Measurements from ENCODE around the gene GZMB. TPM values are rescaled to one million over a fixed set of nuclear protein-coding genes. Genes with fewer than 3 reads are reported as not detected.
"Not testable (repeated sequence)": the region's sequence is repeated elsewhere in the genome, so short reads cannot be mapped to it uniquely, and the experiment has no call there.

Gene GZMB
- total RNA-seq, 1 donor from 2014 or later = 4,487 TPM

DNA sequence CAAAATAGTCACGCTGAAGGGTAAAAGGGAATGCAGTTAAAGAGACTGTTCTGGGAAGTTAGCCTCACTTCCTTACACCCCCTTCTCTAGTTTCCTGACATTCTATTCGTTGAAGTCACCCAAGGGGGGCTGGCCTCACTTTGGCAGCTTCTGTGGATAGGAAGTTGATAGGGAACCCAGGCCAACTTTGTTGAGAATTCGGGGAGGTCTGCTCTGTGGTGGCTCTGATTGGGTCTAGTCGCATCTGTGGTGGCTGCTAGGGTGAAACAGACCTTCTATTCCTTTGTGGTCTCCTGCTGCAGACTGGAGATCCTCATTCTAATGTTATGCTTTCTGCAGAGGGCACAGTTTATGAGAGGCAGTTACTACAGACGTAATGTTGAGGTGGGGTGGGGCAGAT lies 28.8 kb upstream of the GZMB start:
- Mint-ChIP-seq H3K4me3 (peak overlapping the region; percentile 60), H3K4me1 (peaks cover 78% of the 10 kb centered on the region), H3K9me3 (peaks cover 7% of the 10 kb centered on the region), H3K27ac (peak overlapping the region; percentile 89), H3K27me3 (no peaks in the 10 kb centered on the region), H3K36me3 (ENCODE audit: low read depth) (peaks cover 10% of the 10 kb centered on the region)
- intact Hi-C loops (cut with micrococcal nuclease) = no loop called here
- DNase-seq = peak; percentile 72

DNA sequence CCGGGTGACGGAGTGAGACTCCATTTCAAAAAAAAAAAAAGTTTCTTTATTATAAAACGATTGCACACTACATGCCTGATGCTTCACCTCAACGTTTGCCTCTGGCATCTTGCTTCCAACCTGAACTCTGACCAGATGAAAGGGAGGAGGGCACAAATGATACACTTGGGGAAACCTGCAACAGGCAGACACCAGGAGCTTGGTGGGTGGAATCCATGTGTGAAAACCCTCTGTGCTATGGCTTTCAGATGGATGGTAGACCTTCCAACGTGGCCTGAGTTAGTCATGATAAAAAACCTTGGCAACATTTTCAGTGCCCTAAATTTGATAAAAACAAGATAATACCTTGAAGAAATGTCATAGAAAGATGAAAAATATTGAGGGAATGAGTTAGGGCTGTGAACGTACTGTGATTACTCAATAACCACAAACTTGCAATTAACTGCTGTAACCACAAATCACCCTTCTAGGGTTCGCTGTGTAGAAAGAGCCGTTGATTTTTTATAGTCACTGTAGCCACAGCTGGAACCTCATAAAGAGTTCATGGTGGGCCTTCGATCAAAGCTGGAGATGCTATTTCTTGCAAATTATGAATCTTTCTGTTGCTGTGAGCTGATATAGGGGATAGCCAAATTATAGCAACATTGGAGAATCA lies 26.1 kb upstream of the GZMB start:
- H3K36me3 Mint-ChIP-seq (ENCODE audit: low read depth) = peaks cover 2% of the 10 kb centered on the region
- DNase-seq = peak; percentile 52
- peak overlapping the region; percentile 39 for H3K4me3 Mint-ChIP-seq
- H3K9me3 Mint-ChIP-seq = no peaks in the 10 kb centered on the region
- H3K27ac Mint-ChIP-seq = peak overlapping the region; percentile 80
- intact Hi-C loops (cut with micrococcal nuclease) = no loop called here
- H3K4me1 Mint-ChIP-seq = peaks cover 59% of the 10 kb centered on the region
- H3K27me3 Mint-ChIP-seq = no peaks in the 10 kb centered on the region

DNA sequence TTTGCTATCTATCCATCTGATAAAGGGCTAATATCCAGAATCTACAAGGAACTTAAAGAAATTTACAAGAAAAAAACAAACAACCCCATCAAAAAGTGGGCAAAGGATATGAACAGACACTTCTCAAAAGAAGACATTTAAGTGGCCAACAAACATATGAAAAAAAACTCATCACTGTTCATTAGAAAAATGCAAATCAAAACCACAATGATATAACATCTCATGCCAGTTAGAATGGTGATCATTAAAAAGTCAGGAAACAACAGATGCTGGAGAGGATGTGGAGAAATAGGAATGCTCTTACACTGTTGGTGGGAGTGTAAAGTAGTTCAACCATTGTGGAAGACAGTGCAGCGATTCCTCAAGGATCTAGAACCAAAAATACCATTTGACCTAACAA lies 14.4 kb upstream of the GZMB start:
- H3K27ac Mint-ChIP-seq; DNase-seq; H3K27me3 Mint-ChIP-seq; H3K4me3 Mint-ChIP-seq; intact Hi-C loops (cut with micrococcal nuclease): not testable (repeated sequence)
- Mint-ChIP-seq H3K36me3 (ENCODE audit: low read depth) (peaks cover 26% of the 10 kb centered on the region), H3K9me3 (peaks cover 26% of the 10 kb centered on the region), H3K4me1 (peaks cover 14% of the 10 kb centered on the region)

DNA sequence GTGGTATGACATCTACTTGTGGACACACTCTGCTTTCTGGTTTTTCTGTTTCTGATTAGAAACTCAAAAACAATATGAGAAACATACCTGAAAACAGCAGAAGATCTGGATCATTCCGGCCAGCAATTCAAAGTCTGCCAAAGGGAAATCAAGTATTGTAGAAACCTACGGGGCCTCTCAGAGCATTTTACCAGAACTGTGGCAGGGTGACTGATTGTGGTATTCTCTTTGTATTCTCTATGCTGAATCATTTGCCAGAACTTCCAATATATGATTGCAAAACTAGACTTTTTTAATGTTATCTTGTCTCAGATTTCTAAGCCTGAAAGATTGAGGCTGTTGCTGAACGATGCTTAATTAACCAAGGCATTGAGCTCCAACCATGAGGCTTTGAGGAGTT lies 5.9 kb upstream of the GZMB start:
- peaks cover 46% of the 10 kb centered on the region for H3K4me1 Mint-ChIP-seq

DNA sequence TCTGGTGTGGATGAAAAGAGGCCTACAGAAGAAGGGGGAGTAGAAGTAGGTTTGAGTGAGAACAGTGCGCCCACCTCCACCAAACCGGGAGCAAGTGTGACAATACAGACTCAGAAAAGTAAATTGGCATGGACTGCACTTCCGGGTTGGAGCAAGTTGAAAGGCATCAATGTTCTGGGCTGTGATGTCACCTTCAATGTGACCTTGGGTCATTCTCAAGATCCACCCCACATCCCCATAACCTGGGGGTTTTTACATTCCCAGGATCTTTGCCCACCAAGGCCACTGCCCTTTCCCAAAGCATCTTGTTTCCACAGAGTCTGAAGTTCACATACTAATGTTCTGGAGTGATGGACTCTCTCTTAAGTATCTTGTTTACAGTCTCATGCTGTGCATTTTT lies 5.3 kb upstream of the GZMB start:
- intact Hi-C loops (cut with micrococcal nuclease) = no loop called here
- peaks cover 3% of the 10 kb centered on the region for H3K9me3 Mint-ChIP-seq
- H3K27ac Mint-ChIP-seq = peak overlapping the region; percentile 70
- H3K4me3 Mint-ChIP-seq = no peak overlapping the region
- H3K4me1 Mint-ChIP-seq = peaks cover 51% of the 10 kb centered on the region
- peaks cover 21% of the 10 kb centered on the region for H3K36me3 Mint-ChIP-seq (ENCODE audit: low read depth)
- DNase-seq = peak; percentile 51
- H3K27me3 Mint-ChIP-seq = no peaks in the 10 kb centered on the region

More for the DNA sequence above, 5.9 kb upstream of the GZMB start:
- intact Hi-C loops (cut with micrococcal nuclease) = no loop called here
- peak overlapping the region; percentile 70 for H3K27ac Mint-ChIP-seq
- no peaks in the 10 kb centered on the region for H3K27me3 Mint-ChIP-seq
- H3K9me3 Mint-ChIP-seq = peaks cover 3% of the 10 kb centered on the region
- H3K4me3 Mint-ChIP-seq = peak overlapping the region; percentile 9
- peaks cover 21% of the 10 kb centered on the region for H3K36me3 Mint-ChIP-seq (ENCODE audit: low read depth)
- no peak for DNase-seq

DNA sequence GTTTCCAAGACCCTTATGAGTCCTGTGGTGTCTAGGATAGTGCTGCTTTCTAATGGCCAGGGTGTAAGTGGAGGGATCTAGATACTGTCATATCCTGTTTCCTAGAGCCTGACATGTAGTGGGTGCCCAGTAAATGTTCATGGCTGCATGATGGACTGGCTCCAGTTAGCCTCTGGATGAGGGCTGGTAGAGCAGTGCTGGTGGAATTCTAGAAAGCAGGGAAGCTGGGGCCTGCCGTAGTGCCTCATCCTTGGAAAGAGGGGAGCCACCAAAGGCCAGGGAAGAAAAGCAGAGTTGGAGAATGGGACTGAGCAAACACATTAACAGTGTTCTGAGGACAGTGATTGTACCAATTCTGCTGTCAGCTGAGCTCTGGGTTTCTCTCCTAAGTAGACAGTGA lies 637 bp downstream of the GZMB start:
- intact Hi-C loops (cut with micrococcal nuclease) = loop anchor here (5.0 kb wide), 3 partner anchors 36 to 191 kb away; partner anchors contain the start of gene SDR39U1
- Mint-ChIP-seq H3K27ac (peak overlapping the region; percentile 95), H3K36me3 (ENCODE audit: low read depth) (peaks cover 54% of the 10 kb centered on the region), H3K27me3 (no peaks in the 10 kb centered on the region), H3K9me3 (no peaks in the 10 kb centered on the region), H3K4me3 (peak overlapping the region; percentile 96), H3K4me1 (peaks cover 65% of the 10 kb centered on the region)
- DNase-seq = peak; percentile 63

DNA sequence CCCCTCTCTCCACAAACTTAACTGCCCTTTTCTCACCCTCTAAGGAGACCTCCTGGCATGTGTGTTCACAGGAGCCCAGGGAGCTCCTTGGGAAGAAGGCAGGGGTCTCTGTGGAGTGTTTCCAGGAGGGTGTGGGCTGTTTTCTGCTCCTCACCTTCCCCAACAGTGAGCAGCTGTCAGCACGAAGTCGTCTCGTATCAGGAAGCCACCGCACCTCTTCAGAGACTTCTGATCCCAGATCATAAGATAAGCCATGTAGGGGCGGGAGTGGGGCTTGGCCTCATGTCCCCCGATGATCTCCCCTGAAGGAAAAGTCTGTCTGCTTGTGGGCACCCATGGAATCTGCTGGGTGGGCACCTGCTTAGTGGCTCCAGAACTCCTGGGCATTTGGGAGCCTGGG lies 1.2 kb downstream of the GZMB start:
- intact Hi-C loops (cut with micrococcal nuclease) = loop anchor here (5.0 kb wide), 3 partner anchors 35 to 190 kb away; partner anchors contain the start of gene SDR39U1
- Mint-ChIP-seq H3K4me1 (peaks cover 69% of the 10 kb centered on the region), H3K36me3 (ENCODE audit: low read depth) (peaks cover 59% of the 10 kb centered on the region), H3K27ac (peak overlapping the region; percentile 95), H3K4me3 (peak overlapping the region; percentile 96), H3K27me3 (no peaks in the 10 kb centered on the region), H3K9me3 (peaks cover 1% of the 10 kb centered on the region)
- peak; percentile 63 for DNase-seq

DNA sequence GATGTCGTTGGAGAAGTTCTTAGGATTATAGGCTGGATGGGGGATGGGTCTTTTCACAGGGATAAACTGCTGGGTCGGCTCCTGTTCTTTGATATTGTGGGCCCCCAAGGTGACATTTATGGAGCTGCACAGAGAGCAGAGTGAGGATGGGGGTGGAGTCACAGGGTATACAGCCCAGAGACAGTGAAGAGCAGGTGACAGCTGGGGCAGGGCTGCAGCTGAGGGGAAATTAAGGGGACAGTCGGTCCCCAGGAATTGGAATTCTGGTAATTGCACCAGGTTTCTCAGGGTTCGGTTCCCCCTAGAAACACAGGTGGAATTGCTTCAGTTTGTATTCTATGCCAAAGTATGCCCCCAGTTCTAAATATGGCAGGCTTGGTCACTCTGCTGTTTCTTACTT lies 1.7 kb downstream of the GZMB start:
- H3K27ac Mint-ChIP-seq = peak overlapping the region; percentile 95
- peak; percentile 61 for DNase-seq
- H3K27me3 Mint-ChIP-seq = no peaks in the 10 kb centered on the region
- H3K9me3 Mint-ChIP-seq = peaks cover 4% of the 10 kb centered on the region
- peaks cover 70% of the 10 kb centered on the region for H3K4me1 Mint-ChIP-seq
- H3K4me3 Mint-ChIP-seq = peak overlapping the region; percentile 96
- intact Hi-C loops (cut with micrococcal nuclease) = loop anchor here (5.0 kb wide), 3 partner anchors 35 to 190 kb away; partner anchors contain the start of gene SDR39U1
- peaks cover 61% of the 10 kb centered on the region for H3K36me3 Mint-ChIP-seq (ENCODE audit: low read depth)

DNA sequence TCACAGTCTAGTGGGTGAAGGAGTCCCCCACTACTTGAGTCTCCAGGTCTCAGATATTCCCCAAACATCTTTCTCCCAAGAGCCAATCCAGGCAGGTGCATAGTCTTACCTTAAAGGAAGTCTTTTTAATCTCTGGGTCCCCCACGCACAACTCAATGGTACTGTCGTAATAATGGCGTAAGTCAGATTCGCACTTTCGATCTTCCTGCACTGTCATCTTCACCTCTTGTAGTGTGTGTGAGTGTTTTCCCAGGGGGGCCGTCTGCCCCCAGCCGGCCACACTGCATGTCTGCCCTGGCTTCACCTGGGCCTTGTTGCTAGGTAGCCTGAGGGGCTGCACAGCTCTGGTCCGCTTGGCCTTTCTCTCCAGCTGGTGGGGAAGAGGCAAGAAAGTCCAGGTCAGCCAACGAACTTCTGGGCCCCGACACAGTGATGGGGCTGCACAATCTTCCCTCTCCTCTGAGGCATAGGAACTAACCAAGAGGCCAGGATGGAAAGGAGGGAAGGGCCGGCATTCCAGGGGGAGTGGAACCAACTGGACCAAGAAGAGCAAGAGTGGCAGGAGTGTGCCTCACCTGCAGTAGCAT lies 2.1 kb downstream of the GZMB start:
- Mint-ChIP-seq H3K4me1 (peaks cover 68% of the 10 kb centered on the region), H3K27me3 (no peaks in the 10 kb centered on the region), H3K27ac (peak overlapping the region; percentile 95), H3K36me3 (ENCODE audit: low read depth) (peaks cover 59% of the 10 kb centered on the region), H3K9me3 (peaks cover 4% of the 10 kb centered on the region), H3K4me3 (peak overlapping the region; percentile 96)
- intact Hi-C loops (cut with micrococcal nuclease) = loop anchor here (5.0 kb wide), 3 partner anchors 35 to 190 kb away; partner anchors contain the start of gene SDR39U1
- peak; percentile 53 for DNase-seq

DNA sequence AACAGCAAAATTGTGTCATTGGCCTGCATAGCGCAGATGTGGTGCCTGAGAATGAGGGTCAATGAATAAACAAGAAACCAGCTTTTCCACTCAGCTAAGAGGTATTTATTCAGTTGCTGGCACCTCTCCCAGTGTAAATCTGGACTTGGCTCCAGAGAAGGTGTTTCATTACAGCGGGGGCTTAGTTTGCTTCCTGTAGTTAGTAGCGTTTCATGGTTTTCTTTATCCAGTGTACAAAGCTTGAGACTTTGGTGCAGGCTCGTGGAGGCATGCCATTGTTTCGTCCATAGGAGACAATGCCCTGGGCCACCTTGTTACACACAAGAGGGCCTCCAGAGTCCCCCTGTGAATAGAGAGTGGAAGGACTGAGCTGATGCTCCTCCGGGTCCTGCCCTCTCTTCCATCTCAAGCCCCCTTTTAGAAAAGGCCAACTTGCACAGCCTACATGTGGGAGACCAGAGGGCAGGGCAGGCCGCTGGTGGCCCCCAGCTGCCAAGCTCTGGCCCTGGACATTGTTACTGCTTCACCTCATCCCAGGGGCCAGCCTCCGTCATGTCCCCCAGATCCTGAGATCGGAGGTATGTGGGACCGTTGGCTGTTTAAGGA lies 3.0 kb downstream of the GZMB start:
- intact Hi-C loops (cut with micrococcal nuclease) = loop anchor here (5.0 kb wide), 3 partner anchors 34 to 189 kb away; partner anchors contain the start of gene SDR39U1
- H3K4me1 Mint-ChIP-seq = peaks cover 65% of the 10 kb centered on the region
- peak overlapping the region; percentile 96 for H3K4me3 Mint-ChIP-seq

DNA sequence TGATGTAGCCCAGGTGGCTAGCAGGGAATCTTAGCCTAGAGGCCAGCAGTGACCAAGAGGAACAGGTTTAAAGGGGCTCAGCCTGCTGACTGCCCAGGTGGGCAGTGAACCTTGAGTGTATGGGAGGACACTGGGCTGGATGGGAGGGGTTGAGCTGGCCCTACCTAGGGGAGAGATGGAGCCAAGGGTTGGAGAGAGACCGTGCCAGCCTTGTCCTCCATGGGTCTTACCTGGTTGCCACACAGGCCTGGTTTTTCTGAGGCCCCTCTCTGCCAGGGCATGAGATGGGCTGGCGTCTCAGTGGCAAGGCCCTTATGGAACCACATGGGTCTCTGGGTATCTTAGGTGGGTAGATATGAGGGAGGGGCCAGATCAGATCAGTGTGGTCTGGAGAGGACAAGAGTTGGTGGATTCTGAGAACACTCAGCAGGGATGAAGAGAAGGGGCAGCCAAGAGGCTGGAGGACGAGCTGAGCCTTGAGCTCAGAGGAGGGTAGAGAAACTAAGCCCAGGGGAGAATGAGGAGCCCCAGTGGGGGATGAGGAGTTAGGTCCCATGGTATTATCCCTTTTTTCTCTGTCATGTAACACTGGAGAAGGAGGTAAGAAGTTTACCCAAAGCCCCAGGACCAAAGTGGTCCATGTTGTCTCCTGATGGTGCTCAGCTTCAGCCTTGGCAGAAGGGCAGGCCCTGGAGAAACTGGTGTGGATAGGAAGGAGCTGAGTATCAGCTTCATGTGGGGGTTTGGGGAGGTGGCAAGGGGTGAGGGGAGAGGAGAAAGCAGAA lies 3.7 kb downstream of the GZMB start:
- no peaks in the 10 kb centered on the region for H3K27me3 Mint-ChIP-seq
- peak overlapping the region; percentile 95 for H3K27ac Mint-ChIP-seq
- DNase-seq = peak; percentile 52
- peaks cover 67% of the 10 kb centered on the region for H3K4me1 Mint-ChIP-seq
- peaks cover 66% of the 10 kb centered on the region for H3K36me3 Mint-ChIP-seq (ENCODE audit: low read depth)
- H3K9me3 Mint-ChIP-seq = peaks cover 7% of the 10 kb centered on the region
- intact Hi-C loops (cut with micrococcal nuclease) = loop anchor here (5.0 kb wide), 3 partner anchors 33 to 188 kb away; partner anchors contain the start of gene SDR39U1
- peak overlapping the region; percentile 96 for H3K4me3 Mint-ChIP-seq

More for the DNA sequence above, 3.0 kb downstream of the GZMB start:
- Mint-ChIP-seq H3K36me3 (ENCODE audit: low read depth) (peaks cover 60% of the 10 kb centered on the region), H3K27ac (peak overlapping the region; percentile 95), H3K9me3 (peaks cover 4% of the 10 kb centered on the region), H3K27me3 (no peaks in the 10 kb centered on the region)
- peak; percentile 54 for DNase-seq

DNA sequence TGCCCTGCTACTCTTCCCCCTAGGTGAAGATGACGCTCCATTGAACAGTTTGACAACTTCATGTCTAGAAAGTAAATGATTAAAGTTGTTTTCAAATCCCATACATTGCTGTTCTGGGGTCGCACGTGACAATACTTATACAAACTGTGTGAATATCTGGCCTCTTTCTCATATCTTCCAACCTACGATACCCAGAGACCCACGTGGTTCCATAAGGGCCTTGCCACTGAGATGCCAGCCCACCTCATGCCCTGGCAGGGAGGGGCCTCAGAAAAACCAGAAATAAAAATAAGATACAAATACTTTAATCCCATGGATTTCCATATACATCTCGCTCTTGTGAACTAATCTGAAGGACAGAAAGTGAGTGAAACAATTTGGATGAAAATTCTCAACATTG lies 4.5 kb downstream of the GZMB start:
- peak; percentile 52 for DNase-seq
- peaks cover 7% of the 10 kb centered on the region for H3K9me3 Mint-ChIP-seq
- H3K4me3 Mint-ChIP-seq = peak overlapping the region; percentile 96
- intact Hi-C loops (cut with micrococcal nuclease) = no loop called here
- H3K4me1 Mint-ChIP-seq = peaks cover 65% of the 10 kb centered on the region
- H3K36me3 Mint-ChIP-seq (ENCODE audit: low read depth) = peaks cover 68% of the 10 kb centered on the region
- H3K27me3 Mint-ChIP-seq = no peaks in the 10 kb centered on the region
- H3K27ac Mint-ChIP-seq = peak overlapping the region; percentile 95

DNA sequence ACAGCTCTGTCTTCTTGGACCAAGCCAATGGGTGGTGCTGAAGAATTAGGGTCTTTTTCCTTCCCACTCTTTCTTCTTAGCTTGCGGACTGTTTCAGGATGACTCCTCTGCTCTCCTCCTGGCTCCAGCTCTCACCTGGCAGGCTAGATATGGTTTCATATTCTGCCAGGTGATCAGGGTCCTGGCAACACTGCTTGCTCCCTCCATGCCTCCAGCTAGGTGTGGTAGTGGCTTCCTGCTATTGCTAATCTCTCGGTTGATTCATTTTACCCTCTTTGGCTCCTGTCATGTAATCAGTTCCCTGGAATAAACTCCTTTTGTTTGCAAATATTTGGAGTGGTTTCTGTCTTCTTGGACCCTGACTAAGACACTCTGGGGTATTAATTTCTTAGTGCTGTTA lies 20.2 kb downstream of the GZMB start:
- Mint-ChIP-seq H3K27ac (no peak overlapping the region), H3K4me1 (peaks cover 45% of the 10 kb centered on the region), H3K9me3 (peaks cover 11% of the 10 kb centered on the region), H3K27me3 (peaks cover 1% of the 10 kb centered on the region), H3K4me3 (no peak overlapping the region), H3K36me3 (ENCODE audit: low read depth) (peaks cover 2% of the 10 kb centered on the region)
- no peak for DNase-seq
- intact Hi-C loops (cut with micrococcal nuclease) = no loop called here
